ENCODE measurements around the gene LDLR.
"Not testable (repeated sequence)": the region's sequence is repeated elsewhere in the genome, so short reads cannot be mapped to it uniquely, and the experiment has no call there.

LDLR gene

DNA sequence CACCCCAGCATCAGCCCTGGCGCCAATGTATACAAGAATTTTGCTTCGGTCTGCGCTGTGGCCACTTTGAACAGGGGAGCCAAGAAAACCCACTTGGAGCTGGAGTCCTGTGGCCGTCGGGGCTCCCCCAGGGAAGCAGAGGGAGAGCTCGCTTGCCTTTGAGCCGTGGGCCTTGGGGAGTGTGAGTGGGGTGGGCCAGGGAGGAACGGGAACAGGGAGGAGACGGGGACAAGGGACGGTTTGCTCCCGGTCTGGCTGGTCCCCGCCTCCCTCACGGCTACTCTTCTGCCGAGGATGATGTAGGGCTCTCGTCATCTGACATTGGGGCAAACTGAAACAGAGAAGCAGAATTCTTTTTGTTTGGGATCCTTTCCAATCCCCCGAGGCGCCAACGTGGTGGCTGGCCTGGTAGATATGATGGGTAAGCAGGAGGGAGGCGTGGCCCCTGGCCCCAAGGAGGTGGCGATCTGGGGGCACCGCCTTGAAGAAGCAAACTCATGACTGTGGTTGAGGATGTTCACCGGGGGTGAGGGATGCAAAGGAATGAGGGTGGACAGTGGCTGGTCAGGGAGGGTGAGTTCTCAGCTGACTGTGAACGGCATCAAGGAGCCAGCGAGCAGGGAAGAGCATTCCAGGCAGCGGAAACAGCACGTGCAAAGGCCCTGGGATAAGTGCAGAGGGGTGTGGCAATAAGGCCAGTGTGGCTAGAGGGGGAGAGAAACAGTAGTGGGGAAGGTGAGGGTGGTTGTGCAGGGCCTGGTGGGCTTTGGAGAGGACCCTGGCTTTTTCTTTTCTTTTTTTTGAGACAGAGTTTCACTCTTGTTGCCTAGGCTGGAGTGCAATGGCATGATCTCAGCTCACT, 77.2 kb downstream of the LDLR start:
- DNase-seq (ENCODE audit: low spot score in 2 of 2), result no peak
- no peaks in the 10 kb centered on the region for H3K9me3 ChIP-seq
- H3K4me3 ChIP-seq, result no peak overlapping the region
- H3K4me1 ChIP-seq, result no peaks in the 10 kb centered on the region
- in situ Hi-C loops (cut with MboI; ENCODE audit: low sequenced_read_pairs), result no loop called here
- no peaks in the 10 kb centered on the region for H3K27me3 ChIP-seq (ENCODE audit: low read depth)
- H3K36me3 ChIP-seq (replicated peaks), result no peaks in the 10 kb centered on the region; the same call in none of the 2 replicates

DNA sequence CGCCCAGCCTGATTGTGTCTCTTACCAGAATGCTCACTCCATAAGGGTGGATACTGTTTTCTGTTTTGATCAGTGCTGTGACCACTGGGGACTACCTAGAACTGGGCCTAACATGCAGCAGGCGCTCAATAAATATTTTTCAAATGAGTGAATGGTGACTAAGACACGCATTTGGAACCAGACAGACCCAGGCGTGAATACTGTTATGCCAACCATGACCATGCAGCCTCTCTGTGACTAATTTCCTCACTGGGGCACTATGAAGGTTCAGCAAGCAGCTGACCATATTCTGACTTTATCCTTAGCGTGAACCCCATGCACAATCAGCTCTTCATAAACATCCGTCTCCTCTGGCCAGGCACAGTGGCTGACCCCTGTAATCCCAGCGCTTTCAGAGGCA, 79.3 kb downstream of the LDLR start:
- H3K27me3 ChIP-seq (ENCODE audit: low read depth), result no peaks in the 10 kb centered on the region
- H3K4me3 ChIP-seq, result no peak overlapping the region
- in situ Hi-C loops (cut with MboI; ENCODE audit: low sequenced_read_pairs), result no loop called here
- DNase-seq (ENCODE audit: low spot score in 2 of 2), result no peak
- H3K36me3 ChIP-seq (replicated peaks), result peaks cover under 1% of the 10 kb centered on the region
- H3K4me1 ChIP-seq, result no peaks in the 10 kb centered on the region
- no peaks in the 10 kb centered on the region for H3K9me3 ChIP-seq

DNA sequence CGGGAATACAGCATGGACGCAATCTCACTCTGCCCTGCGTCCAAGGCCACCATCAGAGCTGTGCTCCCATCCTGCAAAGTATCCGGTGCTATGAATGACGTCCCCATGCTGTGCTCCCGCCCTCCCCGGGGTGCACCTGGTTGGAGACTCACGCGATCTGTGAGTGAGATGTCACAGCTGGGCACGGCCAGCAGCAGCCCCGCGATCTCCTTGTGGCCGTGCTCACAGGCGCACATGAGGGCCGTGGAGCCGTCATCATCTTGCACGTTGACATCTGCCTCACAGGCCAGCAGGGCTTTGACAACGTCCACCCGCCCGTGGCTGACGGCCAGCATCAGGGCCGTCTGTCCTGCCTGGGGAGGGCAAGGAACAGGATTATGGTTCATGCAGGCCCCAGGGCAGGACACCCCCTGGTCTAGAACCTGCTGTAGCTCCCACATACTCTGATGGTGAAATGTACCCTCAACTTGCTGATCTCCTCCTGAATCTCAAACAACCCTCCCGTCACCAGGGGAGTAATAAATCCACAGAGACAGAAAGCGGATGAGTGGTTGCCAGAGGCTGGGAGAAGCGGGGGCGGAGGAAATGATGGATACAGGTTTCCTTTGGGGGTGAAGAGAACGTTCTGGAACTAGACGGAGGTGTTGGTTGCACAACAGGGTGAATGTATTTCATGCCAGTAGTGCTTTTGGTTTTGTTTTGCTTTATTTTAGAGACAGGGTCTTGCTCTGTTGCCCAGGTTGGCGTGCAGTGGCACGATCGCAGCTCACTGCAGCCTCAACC, 80.8 kb downstream of the LDLR start:
- H3K4me3 ChIP-seq, result no peak overlapping the region
- H3K36me3 ChIP-seq (replicated peaks), result peaks cover 3% of the 10 kb centered on the region
- H3K9me3 ChIP-seq, result no peaks in the 10 kb centered on the region
- H3K4me1 ChIP-seq, result no peaks in the 10 kb centered on the region
- in situ Hi-C loops (cut with MboI; ENCODE audit: low sequenced_read_pairs), result no loop called here
- H3K27me3 ChIP-seq (ENCODE audit: low read depth), result no peaks in the 10 kb centered on the region
- no peak for DNase-seq (ENCODE audit: low spot score in 2 of 2)

DNA sequence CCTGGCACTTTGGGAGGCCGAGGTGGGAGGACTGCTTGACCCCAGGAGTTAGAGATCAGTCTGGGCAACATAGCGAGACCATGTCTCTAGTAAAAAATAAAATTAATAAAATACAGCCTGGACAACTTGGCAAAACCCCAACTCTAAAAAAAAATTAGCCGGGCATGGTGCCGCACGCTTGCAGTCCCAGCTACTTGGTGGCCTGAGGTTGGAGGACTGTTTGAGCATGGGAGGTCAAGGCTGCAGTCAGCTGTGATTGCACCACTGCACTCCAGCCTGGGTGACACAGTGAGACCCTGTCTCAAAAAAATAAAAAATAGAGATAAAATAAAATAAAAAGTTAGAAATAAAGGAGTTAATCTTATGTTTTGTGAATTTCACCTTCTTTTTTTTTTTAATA, 81.9 kb downstream of the LDLR start:
- in situ Hi-C loops (cut with MboI; ENCODE audit: low sequenced_read_pairs), result no loop called here
- Histone ChIP-seq H3K9me3 (no peaks in the 10 kb centered on the region), H3K27me3 (ENCODE audit: low read depth) (no peaks in the 10 kb centered on the region), H3K36me3 (replicated peaks) (peaks cover 3% of the 10 kb centered on the region), H3K4me1 (no peaks in the 10 kb centered on the region), H3K4me3 (no peak overlapping the region)
- DNase-seq (ENCODE audit: low spot score in 2 of 2), result no peak

DNA sequence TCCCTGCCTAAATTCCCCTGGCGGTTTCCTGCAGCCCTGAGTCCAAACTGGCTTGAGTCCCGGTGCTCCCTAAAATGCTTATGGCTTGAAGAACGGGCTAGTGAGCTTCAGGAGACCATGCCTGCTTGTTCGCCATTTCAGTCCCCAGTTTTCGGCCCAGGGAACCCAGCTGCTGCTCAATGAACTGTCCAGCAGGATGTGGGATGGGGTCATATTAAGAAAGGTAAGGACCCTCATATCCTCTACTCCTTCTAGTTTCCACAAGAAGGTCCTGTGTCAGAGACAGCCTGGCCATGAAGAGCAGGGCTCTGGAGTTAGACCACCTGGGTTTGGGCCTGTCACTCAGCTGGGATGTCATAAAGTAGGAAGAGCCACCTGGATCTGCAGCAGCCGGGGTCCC, 83.3 kb downstream of the LDLR start:
- in situ Hi-C loops (cut with MboI; ENCODE audit: low sequenced_read_pairs), result no loop called here
- Histone ChIP-seq H3K4me3 (no peak overlapping the region), H3K4me1 (no peaks in the 10 kb centered on the region), H3K36me3 (replicated peaks) (peaks cover 6% of the 10 kb centered on the region), H3K9me3 (no peaks in the 10 kb centered on the region), H3K27me3 (ENCODE audit: low read depth) (no peaks in the 10 kb centered on the region)
- no peak for DNase-seq (ENCODE audit: low spot score in 2 of 2)

DNA sequence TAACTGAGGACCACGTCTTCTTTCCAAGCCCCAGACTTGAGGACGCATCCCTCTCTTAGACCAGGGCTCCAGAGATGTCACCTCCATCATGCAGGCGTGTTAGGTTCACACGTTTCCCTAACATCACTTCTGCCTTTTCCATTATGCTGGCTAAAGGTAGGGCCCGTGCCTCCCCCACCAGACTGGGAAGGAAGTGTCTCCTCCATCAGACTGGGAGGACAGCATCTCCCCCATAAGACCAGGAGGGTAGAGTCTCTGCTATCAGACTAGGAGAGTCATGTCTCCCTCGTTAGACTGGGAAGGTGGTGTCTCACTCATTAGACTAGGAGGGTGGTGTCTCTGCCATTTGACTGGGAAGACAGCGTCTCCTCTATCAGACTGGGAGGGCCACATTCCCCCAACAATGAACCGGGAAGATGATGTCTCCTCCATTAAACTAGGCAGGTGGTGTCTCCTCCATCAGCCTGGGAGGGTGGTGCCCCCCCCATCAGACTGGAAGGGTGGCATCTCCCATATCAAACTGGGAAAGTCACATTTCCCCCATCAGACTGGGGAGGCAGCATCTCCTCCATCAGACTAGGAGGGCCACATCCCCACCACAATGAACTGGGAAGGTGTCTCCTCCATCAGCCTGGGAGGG, 84.4 kb downstream of the LDLR start:
- Histone ChIP-seq H3K27me3 (ENCODE audit: low read depth) (no peaks in the 10 kb centered on the region), H3K9me3 (no peaks in the 10 kb centered on the region), H3K4me1 (no peaks in the 10 kb centered on the region), H3K4me3 (no peak overlapping the region), H3K36me3 (replicated peaks) (peaks cover 6% of the 10 kb centered on the region)
- in situ Hi-C loops (cut with MboI; ENCODE audit: low sequenced_read_pairs), result no loop called here
- no peak for DNase-seq (ENCODE audit: low spot score in 2 of 2)

DNA sequence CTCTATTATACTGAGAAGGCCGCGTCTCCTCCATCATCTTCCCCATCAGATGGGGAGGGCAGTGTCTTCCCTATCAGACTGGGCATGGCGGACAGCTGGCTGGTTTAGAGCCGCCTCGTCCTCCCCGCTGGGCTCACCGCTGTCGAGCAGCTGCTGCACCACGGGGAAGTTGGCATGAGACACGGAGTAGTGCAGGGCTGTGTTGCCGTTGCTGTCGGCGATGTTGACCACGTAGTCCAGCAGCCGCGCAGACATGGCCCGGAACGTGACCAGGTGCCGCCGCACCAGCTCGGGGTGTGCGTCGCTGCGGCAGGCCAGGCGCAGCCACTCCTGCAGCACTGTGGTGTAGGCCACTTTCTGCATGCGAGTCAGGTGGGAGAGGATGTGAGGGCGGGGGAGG, 85.1 kb downstream of the LDLR start:
- no peaks in the 10 kb centered on the region for H3K27me3 ChIP-seq (ENCODE audit: low read depth)
- no peaks in the 10 kb centered on the region for H3K9me3 ChIP-seq
- H3K4me1 ChIP-seq, result no peaks in the 10 kb centered on the region
- in situ Hi-C loops (cut with MboI; ENCODE audit: low sequenced_read_pairs), result no loop called here
- no peak for DNase-seq (ENCODE audit: low spot score in 2 of 2)
- H3K36me3 ChIP-seq (replicated peaks), result peaks cover 6% of the 10 kb centered on the region
- H3K4me3 ChIP-seq, result no peak overlapping the region

DNA sequence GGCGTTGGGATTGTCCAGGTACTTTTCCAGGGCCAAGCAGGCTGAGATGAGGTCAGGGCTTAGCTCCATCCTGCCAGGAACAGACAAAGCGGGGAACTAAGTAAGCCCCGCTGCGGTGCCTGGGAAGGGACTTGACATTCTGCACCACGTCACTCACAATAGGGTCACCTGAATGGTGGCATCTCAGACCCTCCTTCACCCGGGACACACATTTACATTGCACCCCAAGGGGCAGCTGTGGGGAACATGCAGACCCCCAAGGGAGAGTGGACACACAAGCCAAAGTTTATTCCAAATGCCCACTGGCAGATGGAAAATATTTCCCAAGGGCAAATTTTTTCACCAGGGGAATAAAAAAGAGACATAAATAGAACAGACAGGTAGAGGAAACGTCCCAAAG, 86.7 kb downstream of the LDLR start:
- DNase-seq (ENCODE audit: low spot score in 2 of 2), result no peak
- Histone ChIP-seq H3K27me3 (ENCODE audit: low read depth) (no peaks in the 10 kb centered on the region), H3K4me1 (no peaks in the 10 kb centered on the region), H3K9me3 (no peaks in the 10 kb centered on the region), H3K36me3 (replicated peaks) (peaks cover 6% of the 10 kb centered on the region), H3K4me3 (no peak overlapping the region)
- in situ Hi-C loops (cut with MboI; ENCODE audit: low sequenced_read_pairs), result no loop called here

DNA sequence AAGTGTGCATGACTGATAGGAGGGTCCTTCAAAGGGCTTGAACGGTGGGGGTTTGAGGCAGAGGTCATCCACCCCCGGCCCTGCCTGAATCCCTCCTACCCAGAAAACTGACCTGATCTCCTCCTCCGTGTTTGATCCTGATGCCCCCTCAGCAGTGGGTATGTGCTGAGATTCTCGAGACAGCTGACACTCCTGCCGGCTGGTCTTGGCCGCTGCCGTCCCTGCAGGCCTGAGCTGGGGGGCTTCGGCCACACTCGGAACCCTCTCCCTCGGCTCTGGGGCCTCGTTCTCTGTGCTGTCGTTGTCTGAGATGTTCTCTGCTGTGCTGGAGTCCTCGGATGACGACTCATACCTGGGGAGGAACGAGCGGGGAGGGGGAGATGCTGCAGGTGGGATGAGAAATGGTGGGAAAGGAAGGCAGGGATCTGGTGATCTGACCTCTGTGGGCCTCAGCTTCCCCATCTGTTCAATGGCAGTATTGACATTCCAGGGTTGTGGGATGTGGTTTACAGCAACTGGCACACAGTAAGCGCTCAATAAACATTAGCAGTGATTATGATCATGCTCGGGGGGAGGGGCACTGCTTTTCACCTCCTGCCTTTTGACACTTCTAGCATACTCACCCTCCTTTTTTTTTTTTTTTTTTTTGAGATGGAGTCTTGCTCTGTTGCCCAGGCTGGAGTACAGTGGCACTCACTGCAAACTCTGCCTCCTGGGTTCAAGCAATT, 87.4 kb downstream of the LDLR start:
- no peak for DNase-seq (ENCODE audit: low spot score in 2 of 2)
- Histone ChIP-seq H3K36me3 (replicated peaks) (peaks cover 6% of the 10 kb centered on the region; the same call in 1 of the 2 replicates), H3K27me3 (ENCODE audit: low read depth) (no peaks in the 10 kb centered on the region), H3K9me3 (no peaks in the 10 kb centered on the region), H3K4me3 (no peak overlapping the region), H3K4me1 (no peaks in the 10 kb centered on the region)
- in situ Hi-C loops (cut with MboI; ENCODE audit: low sequenced_read_pairs), result no loop called here

DNA sequence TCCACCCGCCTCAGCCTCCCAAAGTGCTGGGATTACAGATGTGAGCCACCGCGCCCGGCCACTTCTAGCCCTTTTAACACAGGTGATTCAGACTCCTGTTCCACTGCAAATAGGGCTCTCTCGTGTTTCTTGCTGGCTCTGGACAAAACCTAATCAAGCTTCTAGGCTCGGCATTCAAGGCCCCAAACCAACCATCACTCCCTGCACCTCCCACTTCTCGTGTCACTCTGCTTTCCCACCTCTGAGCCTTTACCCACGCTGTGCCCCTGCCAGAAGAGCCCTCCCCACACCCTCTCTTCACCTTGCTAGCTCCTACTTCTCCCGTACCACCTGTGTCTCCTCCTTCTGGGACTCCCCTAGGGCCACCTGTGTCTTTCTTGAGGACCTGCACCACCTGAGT, 88.3 kb downstream of the LDLR start:
- in situ Hi-C loops (cut with MboI; ENCODE audit: low sequenced_read_pairs), result no loop called here

DNA sequence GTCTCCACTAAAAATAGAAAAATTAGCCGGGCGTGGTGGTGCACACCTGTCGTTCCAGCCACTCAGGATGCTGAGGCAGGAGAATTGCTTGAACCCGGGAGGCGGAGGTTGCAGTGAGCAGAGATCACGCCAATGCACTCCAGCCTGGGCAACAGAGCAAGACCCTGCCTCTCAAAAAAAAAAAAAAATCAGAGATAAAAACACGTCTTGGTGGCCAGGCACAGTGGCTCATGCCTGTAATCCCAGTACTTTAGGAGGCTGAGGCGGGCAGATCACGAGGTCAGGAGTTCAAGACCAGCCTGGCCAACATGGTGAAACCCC, 89.8 kb downstream of the LDLR start:
- H3K9me3 ChIP-seq; H3K36me3 ChIP-seq (replicated peaks); H3K4me1 ChIP-seq; H3K4me3 ChIP-seq; H3K27me3 ChIP-seq (ENCODE audit: low read depth); in situ Hi-C loops (cut with MboI; ENCODE audit: low sequenced_read_pairs); DNase-seq (ENCODE audit: low spot score in 2 of 2): not testable (repeated sequence)

More for the DNA sequence above, 88.3 kb downstream of the LDLR start:
- no peaks in the 10 kb centered on the region for H3K9me3 ChIP-seq
- no peak for DNase-seq (ENCODE audit: low spot score in 2 of 2)
- no peaks in the 10 kb centered on the region for H3K4me1 ChIP-seq
- no peaks in the 10 kb centered on the region for H3K27me3 ChIP-seq (ENCODE audit: low read depth)
- peaks cover 6% of the 10 kb centered on the region; the same call in 1 of the 2 replicates for H3K36me3 ChIP-seq (replicated peaks)
- H3K4me3 ChIP-seq, result no peak overlapping the region

DNA sequence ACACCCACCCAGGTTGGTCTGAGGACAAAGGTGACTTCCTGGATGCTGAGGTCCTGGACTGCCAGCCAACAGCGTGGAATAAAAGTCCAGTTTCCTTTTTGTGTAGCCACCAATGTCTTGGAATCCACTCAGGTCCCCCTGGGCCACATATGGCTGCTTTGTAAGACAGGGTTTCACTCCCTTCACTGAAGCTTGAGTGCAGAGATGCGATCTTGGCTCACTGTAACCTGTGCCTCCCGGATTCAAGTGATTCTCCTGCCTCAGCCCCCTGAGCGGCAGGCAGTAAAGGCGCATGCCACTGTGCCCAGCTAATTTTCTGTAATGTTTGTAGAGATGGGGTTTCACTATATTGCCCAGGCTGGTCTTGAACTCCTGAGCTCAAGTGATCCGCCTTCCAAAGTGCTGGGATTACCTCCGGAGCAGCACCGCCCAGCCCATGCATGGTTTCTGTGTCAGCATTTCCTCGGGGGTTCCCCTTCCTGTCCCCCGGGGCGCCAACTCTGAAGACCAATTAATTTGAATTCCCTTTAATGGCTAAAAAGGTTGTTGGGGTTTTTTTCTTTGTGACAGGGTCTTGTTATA, 90.5 kb downstream of the LDLR start:
- H3K9me3 ChIP-seq, result peaks cover 4% of the 10 kb centered on the region; the same call in 1 of the 2 replicates
- H3K36me3 ChIP-seq (replicated peaks), result 0 out of 2 replicates have a peak, but pooled peaks cover 2% of the 10 kb centered on the region
- in situ Hi-C loops (cut with MboI; ENCODE audit: low sequenced_read_pairs), result no loop called here
- H3K27me3 ChIP-seq (ENCODE audit: low read depth), result no peaks in the 10 kb centered on the region
- DNase-seq (ENCODE audit: low spot score in 2 of 2), result no peak
- H3K4me1 ChIP-seq, result no peaks in the 10 kb centered on the region
- no peak overlapping the region for H3K4me3 ChIP-seq

DNA sequence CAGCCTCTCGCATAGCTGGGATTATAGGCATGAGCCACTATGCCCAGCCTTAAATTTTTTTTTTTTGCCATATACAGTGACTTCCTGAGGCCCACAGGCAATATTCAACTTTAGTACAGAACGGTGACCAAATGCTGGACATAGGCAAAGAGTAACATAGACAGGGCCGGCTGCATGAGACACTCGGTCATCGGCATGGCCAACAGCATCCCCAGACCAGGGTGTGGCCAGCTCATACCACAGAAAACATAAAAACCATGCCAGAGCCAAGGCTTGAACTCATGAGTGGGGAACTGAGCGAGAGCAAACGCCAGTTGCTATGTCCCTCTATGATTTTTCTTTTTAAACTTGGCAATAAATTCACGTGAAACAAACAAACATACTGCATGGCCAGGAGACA, 91.1 kb downstream of the LDLR start:
- no peak overlapping the region for H3K4me3 ChIP-seq
- H3K27me3 ChIP-seq (ENCODE audit: low read depth), result no peaks in the 10 kb centered on the region
- 0 out of 2 replicates have a peak, but pooled peaks cover 2% of the 10 kb centered on the region for H3K36me3 ChIP-seq (replicated peaks)
- in situ Hi-C loops (cut with MboI; ENCODE audit: low sequenced_read_pairs), result no loop called here
- H3K4me1 ChIP-seq, result no peaks in the 10 kb centered on the region
- no peak for DNase-seq (ENCODE audit: low spot score in 2 of 2)
- peaks cover 4% of the 10 kb centered on the region; the same call in 1 of the 2 replicates for H3K9me3 ChIP-seq
